ENCODE results near the gene ZFY. TPM values are rescaled to one million over a fixed set of nuclear protein-coding genes. Genes with fewer than 3 reads are reported as not detected.

ZFY gene
- total and polyA plus RNA-seq, 2 of the 13 experiments (the other 11 are each of a cell fraction or from before 2014, with no cell fraction given): 3.3 to 17.1 TPM

GRCh38 chrY:2893471-2893870 is 41.7 kb upstream of the ZFY start:
- no TSS peak for BruUV-seq (replicated peaks)
- no peaks in the 10 kb centered on the region for H3K36me3 ChIP-seq (replicated peaks in 1 of 2; ENCODE audit: control insufficient read depth in 1 of 2, insufficient read depth in 2 of 2, low read length in 2 of 2)
- no peak overlapping the region for H3K4me2 ChIP-seq (ENCODE audit: low read depth, low read length)
- no peak overlapping the region for H3K4me3 ChIP-seq (replicated peaks in 1 of 3; ENCODE audit: insufficient read depth in 1 of 3, low read depth in 2 of 3, low read length in 3 of 3)
- H3K27ac ChIP-seq (ENCODE audit: extremely low read length, insufficient read depth, low read length): no peak overlapping the region
- in situ Hi-C loops (cut with HindIII; ENCODE audit: extremely low pct_ligation_motif_present, low pct_unique_long_range_greater_than_20kb) (no loop called here), intact Hi-C loops (cut with micrococcal nuclease; ENCODE audit: unreplicated experiment) (no loop called here)
- H3K79me2 ChIP-seq (ENCODE audit: insufficient read depth, low read length): no peaks in the 10 kb centered on the region
- CTCF ChIA-PET (ENCODE audit: low intra/inter-chr PET ratio, low total read pairs): no interaction called here
- H3K4me1 ChIP-seq (ENCODE audit: insufficient read depth, low read length): 0 out of 2 replicates have a peak, but pooled peaks cover 2% of the 10 kb centered on the region
- ATAC-seq: no peak
- no peak for FAIRE-seq
- POLR2A ChIA-PET: no interaction called here
- 94% methylated on average over 1 of the region's 1 CpG for WGBS (ENCODE audit: low lambda C conversion rate)
- H4K20me1 ChIP-seq (ENCODE audit: insufficient read depth, low read length): no peaks in the 10 kb centered on the region
- no peak overlapping the region for H3K9ac ChIP-seq (ENCODE audit: insufficient read depth, low read depth, low read length)
- no peak for TF ChIP-seq ZNF510 (CRISPR knock-in tag; IDR thresholded peaks at IDR 0.05; ENCODE audit: low read depth)
- TF ChIP-seq TBL1XR1 (IDR thresholded peaks at IDR 0.05; ENCODE audit: borderline replicate concordance, low read length, partially characterized antibody): no peak
- no peak for TF ChIP-seq THRA (CRISPR knock-in tag; IDR thresholded peaks at IDR 0.05; ENCODE audit: borderline replicate concordance)
- no peak for TF ChIP-seq U2AF2 (IDR thresholded peaks at IDR 0.05; ENCODE audit: low read depth, low read length)
- TF ChIP-seq, protein P1, sequence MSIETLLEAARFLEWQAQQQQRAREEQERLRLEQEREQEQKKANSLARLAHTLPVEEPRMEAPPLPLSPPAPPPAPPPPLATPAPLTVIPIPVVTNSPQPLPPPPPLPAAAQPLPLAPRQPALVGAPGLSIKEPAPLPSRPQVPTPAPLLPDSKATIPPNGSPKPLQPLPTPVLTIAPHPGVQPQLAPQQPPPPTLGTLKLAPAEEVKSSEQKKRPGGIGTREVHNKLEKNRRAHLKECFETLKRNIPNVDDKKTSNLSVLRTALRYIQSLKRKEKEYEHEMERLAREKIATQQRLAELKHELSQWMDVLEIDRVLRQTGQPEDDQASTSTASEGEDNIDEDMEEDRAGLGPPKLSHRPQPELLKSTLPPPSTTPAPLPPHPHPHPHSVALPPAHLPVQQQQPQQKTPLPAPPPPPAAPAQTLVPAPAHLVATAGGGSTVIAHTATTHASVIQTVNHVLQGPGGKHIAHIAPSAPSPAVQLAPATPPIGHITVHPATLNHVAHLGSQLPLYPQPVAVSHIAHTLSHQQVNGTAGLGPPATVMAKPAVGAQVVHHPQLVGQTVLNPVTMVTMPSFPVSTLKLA (IDR thresholded peaks at IDR 0.05): no peak
- no peaks in the 10 kb centered on the region for H3K27me3 ChIP-seq (ENCODE audit: control insufficient read depth in 1 of 2, insufficient read depth in 2 of 2, low read length in 2 of 2)
- no peak for DNase-seq (ENCODE audit: low spot score)
- H2AFZ ChIP-seq (ENCODE audit: low read length): no peak overlapping the region
- H3K9me3 ChIP-seq (ENCODE audit: low read length): no peaks in the 10 kb centered on the region

DNA sequence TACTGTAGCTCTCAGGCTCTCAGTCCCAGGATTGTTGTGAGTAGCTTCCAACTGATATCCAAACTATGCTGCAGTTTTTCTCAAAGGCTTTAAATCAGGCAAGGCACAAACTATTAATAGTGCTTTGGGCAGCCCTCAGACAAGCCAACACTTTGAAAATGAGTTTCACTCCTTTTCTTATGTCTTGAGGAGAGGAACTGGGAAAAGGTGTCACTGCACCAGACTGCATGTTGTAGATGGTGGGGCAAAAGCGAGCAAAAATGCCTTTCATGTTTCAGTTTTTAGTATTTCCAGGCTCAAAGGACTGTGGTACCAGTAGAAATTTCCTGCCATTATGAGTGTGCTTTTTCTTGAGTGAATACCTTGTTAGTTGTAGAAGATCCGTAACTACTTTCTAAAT is 39.1 kb upstream of the ZFY start:
- FAIRE-seq (no peak), DNase-seq (ENCODE audit: low spot score) (no peak), ATAC-seq (no peak)
- TF ChIP-seq THAP7 (CRISPR knock-in tag; IDR thresholded peaks at IDR 0.05) (no peak), ZNF558 (CRISPR knock-in tag; IDR thresholded peaks at IDR 0.05; ENCODE audit: borderline replicate concordance) (no peak), GMEB1 (CRISPR knock-in tag; IDR thresholded peaks at IDR 0.05; ENCODE audit: borderline replicate concordance) (no peak), ZNF343 (CRISPR knock-in tag; IDR thresholded peaks at IDR 0.05) (no peak), ZNF264 (CRISPR knock-in tag; IDR thresholded peaks at IDR 0.05) (no peak), POLR2AphosphoS5 (IDR thresholded peaks at IDR 0.05; ENCODE audit: low read depth, low read length) (no peak)
- BruUV-seq (replicated peaks): no TSS peak
- intact Hi-C loops (cut with micrococcal nuclease; ENCODE audit: unreplicated experiment): no loop called here
- Histone ChIP-seq H3K4me2 (ENCODE audit: low read depth, low read length) (no peak overlapping the region), H4K20me1 (ENCODE audit: insufficient read depth, low read length) (no peaks in the 10 kb centered on the region), H3K9ac (ENCODE audit: insufficient read depth, low read depth, low read length) (no peak overlapping the region), H3K79me2 (ENCODE audit: insufficient read depth, low read length) (no peaks in the 10 kb centered on the region), H3K27me3 (ENCODE audit: control insufficient read depth in 1 of 2, insufficient read depth in 2 of 2, low read length in 2 of 2) (no peaks in the 10 kb centered on the region), H3K36me3 (replicated peaks in 1 of 2; ENCODE audit: control insufficient read depth in 1 of 2, insufficient read depth in 2 of 2, low read length in 2 of 2) (no peaks in the 10 kb centered on the region), H2AFZ (ENCODE audit: low read length) (no peak overlapping the region), H3K4me1 (ENCODE audit: insufficient read depth, low read length) (no peaks in the 10 kb centered on the region), H3K4me3 (replicated peaks in 1 of 3; ENCODE audit: insufficient read depth in 1 of 3, low read depth in 2 of 3, low read length in 3 of 3) (no peak overlapping the region), H3K9me3 (ENCODE audit: low read length) (no peaks in the 10 kb centered on the region), H3K27ac (ENCODE audit: extremely low read length, insufficient read depth, low read length) (no peak overlapping the region)
- ChIA-PET POLR2A (no interaction called here), CTCF (ENCODE audit: low intra/inter-chr PET ratio, low total read pairs) (no interaction called here)
- 94% methylated on average over 2 of the region's 2 CpGs for WGBS (ENCODE audit: low lambda C conversion rate)
- in situ Hi-C loops (cut with HindIII; ENCODE audit: extremely low pct_ligation_motif_present, low pct_unique_long_range_greater_than_20kb): no loop called here

All from HepG2 (cell line).